ENCODE results near the gene BSN. TPM values are rescaled to one million over a fixed set of nuclear protein-coding genes. Genes with fewer than 3 reads are reported as not detected.

The BSN gene
- polyA plus RNA-seq, 1 donor (not counting 4 experiments of a cell fraction or from before 2014, with no cell fraction given) = under 0.01 TPM

DNA sequence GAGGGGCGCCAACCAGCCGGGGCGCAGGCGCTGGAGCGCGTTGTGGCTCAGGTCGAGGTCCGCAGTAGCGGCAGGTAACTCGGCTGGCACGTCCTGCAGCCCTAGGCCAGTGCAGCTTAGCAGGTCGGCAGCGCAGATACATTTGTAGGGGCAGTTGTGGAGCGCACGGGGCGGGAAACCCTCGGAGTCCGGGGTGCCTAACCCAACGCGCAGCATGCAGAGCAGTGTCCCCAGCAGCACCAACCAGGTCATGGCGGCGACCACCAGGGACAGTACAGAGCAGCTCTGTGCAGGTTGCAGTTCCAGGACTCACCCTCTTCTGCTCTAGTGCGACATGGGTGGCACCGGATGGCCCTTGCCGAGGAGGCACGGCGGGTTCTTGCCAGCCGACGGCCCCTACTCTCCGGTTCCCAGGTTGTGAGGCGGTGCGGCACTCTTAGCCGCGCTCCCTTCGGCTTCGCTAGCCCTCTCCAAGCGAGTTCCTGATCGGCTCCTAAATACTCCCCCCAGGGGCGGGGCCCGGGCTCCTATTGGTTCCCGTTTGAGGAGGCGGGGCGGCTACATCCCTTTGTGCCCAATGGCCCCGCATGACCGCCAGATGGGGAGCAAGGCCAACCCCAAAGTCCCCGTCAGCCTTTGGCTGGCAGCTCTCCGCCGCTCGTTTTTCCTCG, 165.1 kb downstream of the BSN start, which contains the start of gene AMIGO3:
AMIGO3 (minus strand) TSS at position 471 of the 671 bp plus-strand sequence; CDS start at position 252, 219 bp downstream.
- Histone ChIP-seq H2AFZ (ENCODE audit: control insufficient read depth, low read length) (no peak within 1 kb of the TSS), H3K4me1 (ENCODE audit: control insufficient read depth, extremely low read depth, insufficient read depth, low read length) (peaks cover 25% of the 10 kb centered on the region), H3K9me1 (ENCODE audit: control insufficient read depth, extremely low read depth, insufficient read depth, low read length) (no peaks in the 10 kb centered on the region), H3K4me3 (ENCODE audit: control insufficient read depth in 2 of 3, extremely low read depth in 1 of 3, insufficient read depth in 2 of 3, low read depth in 1 of 3, low read length in 3 of 3) (peak within 1 kb of the TSS; percentile 19 to 51 (median 40)), H3K79me2 (ENCODE audit: control insufficient read depth, insufficient read depth, low read length) (peaks cover 17% of the 10 kb centered on the region), H4K20me1 (ENCODE audit: control insufficient read depth, extremely low read depth, insufficient read depth, low read length) (peaks cover 14% of the 10 kb centered on the region), H3K9ac (ENCODE audit: control insufficient read depth, extremely low read depth, insufficient read depth, low read length) (no peak within 1 kb of the TSS), H3K27me3 (ENCODE audit: control insufficient read depth, extremely low read depth, insufficient read depth, low read length) (no peaks in the 10 kb centered on the region), H3K36me3 (ENCODE audit: control insufficient read depth in 2 of 2, extremely low read depth in 1 of 2, insufficient read depth in 2 of 2, low read length in 2 of 2) (peaks cover 23% of the 10 kb centered on the region in 2 experiments), H3K9me3 (ENCODE audit: control insufficient read depth, low read depth, low read length) (no peaks in the 10 kb centered on the region), H3K27ac (ENCODE audit: control insufficient read depth, insufficient read depth, low read length) (no peak within 1 kb of the TSS), H3K4me2 (ENCODE audit: control insufficient read depth, extremely low read depth, insufficient read depth, low read depth, low read length) (peak within 1 kb of the TSS; percentile 83)
- dilution Hi-C loops (cut with MboI; ENCODE audit: extremely low pct_ligation_motif_present, low sequenced_read_pairs) = no loop called here
- no peak for TF ChIP-seq EZH2 (IDR thresholded peaks at IDR 0.05; ENCODE audit: low read length)
- TF ChIP-seq, protein P1, sequence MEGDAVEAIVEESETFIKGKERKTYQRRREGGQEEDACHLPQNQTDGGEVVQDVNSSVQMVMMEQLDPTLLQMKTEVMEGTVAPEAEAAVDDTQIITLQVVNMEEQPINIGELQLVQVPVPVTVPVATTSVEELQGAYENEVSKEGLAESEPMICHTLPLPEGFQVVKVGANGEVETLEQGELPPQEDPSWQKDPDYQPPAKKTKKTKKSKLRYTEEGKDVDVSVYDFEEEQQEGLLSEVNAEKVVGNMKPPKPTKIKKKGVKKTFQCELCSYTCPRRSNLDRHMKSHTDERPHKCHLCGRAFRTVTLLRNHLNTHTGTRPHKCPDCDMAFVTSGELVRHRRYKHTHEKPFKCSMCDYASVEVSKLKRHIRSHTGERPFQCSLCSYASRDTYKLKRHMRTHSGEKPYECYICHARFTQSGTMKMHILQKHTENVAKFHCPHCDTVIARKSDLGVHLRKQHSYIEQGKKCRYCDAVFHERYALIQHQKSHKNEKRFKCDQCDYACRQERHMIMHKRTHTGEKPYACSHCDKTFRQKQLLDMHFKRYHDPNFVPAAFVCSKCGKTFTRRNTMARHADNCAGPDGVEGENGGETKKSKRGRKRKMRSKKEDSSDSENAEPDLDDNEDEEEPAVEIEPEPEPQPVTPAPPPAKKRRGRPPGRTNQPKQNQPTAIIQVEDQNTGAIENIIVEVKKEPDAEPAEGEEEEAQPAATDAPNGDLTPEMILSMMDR (optimal IDR thresholded peaks at IDR 0.05 in 1 of 3, IDR thresholded peaks at IDR 0.05 in 1 of 3, conservative IDR thresholded peaks at IDR 0.05 in 1 of 3; ENCODE audit: extremely low read depth in 1 of 3, insufficient read depth in 2 of 3, low read length in 3 of 3) = peak in 2 of 3 experiments; percentile 37 to 45
- FAIRE-seq (no peak), DNase-seq (ENCODE audit: low read depth, low spot score) (peak; percentile 46)

Small RNA genes within 50 kb of the gene (small RNA-seq; reads per million reads assigned to genes)
- gene AMIGO3 (ENCODE audit: insufficient read length in 3 of 3, low read depth in 3 of 3, low replicate concordance in 1 of 3) = 0 reads per million in 3 experiments

Other genes with a start within 250 kb of the BSN start
- 39.5 to 47.8 TPM (median 45.6 TPM) in 3 replicates for gene USP4, start 214.4 kb upstream of the BSN start, polyA plus RNA-seq
- gene GPX1, start 196.1 kb upstream of the BSN start, polyA plus RNA-seq = 395 to 588 TPM (median 427 TPM) in 3 replicates
- gene RHOA, start 142.5 kb upstream of the BSN start, polyA plus RNA-seq = 216 to 588 TPM (median 332 TPM) in 3 replicates
- gene TCTA, start 142.1 kb upstream of the BSN start, polyA plus RNA-seq = 16.5 to 21.2 TPM (median 20.4 TPM) in 3 replicates
- 2.8 to 9.0 TPM (median 7.1 TPM) in 3 replicates for gene AMT, start 132.0 kb upstream of the BSN start, polyA plus RNA-seq
- 9.6 to 17.8 TPM (median 13.1 TPM) in 3 replicates for gene NICN1, start 125.2 kb upstream of the BSN start, polyA plus RNA-seq
- 22.0 to 34.4 TPM (median 32.9 TPM) in 3 replicates for gene DAG1, start 84.2 kb upstream of the BSN start, polyA plus RNA-seq
- gene APEH, start 119.9 kb downstream of the BSN start, polyA plus RNA-seq = 106 to 161 TPM (median 160 TPM) in 3 replicates
- 4.5 to 12.4 TPM (median 5.2 TPM) in 3 replicates for gene MST1, start 135.0 kb downstream of the BSN start, polyA plus RNA-seq
- 18.1 to 34.4 TPM (median 20.4 TPM) in 3 replicates for gene RNF123, start 135.1 kb downstream of the BSN start, polyA plus RNA-seq
- 0.02 to 0.03 TPM in 2 of 3 replicates, not detected in the other for gene AMIGO3, start 165.2 kb downstream of the BSN start, polyA plus RNA-seq
- gene GMPPB, start 169.5 kb downstream of the BSN start, polyA plus RNA-seq = 17.1 to 22.2 TPM (median 17.4 TPM) in 3 replicates
- 24.5 to 34.3 TPM (median 25.9 TPM) in 3 replicates for gene IP6K1, start 232.1 kb downstream of the BSN start, polyA plus RNA-seq
- gene CDHR4, start 245.4 kb downstream of the BSN start, polyA plus RNA-seq = 0.19 TPM in 1 of 3 replicates, not detected in the others
- gene INKA1, start 248.8 kb downstream of the BSN start, polyA plus RNA-seq = 10.1 to 20.6 TPM (median 12.0 TPM) in 3 replicates